NT2/D1 (cell line): Measurements from ENCODE around the gene SCP2D1.

Experiments
- SUZ12 ChIP-seq: IDR thresholded peaks from 2 replicates; pipeline ENCODE4 v1.6.1; 2011; ENCODE audit not compliant: insufficient read length, insufficient read depth; ENCODE audit errors: extremely low read depth
- YY1 ChIP-seq: IDR thresholded peaks from 2 replicates; pipeline ENCODE4 v1.6.1; 2011; ENCODE audit not compliant: insufficient read length, insufficient read depth
- ZNF274 ChIP-seq: IDR thresholded peaks from 2 replicates; pipeline ENCODE4 v1.6.1; 2011; ENCODE audit warnings: mild to moderate bottlenecking, low read depth, low read length

GRCh38 chr20:18815194-18815942, 1.8 kb downstream of the SCP2D1 start:
- TF ChIP-seq SUZ12 (no peak), YY1 (no peak), ZNF274 (no peak)
